GM12892 (cell line): Measurements from ENCODE around the gene LAMA4.

Source experiments
- POLR2A ChIP-seq: IDR thresholded peaks from 2 replicates; pipeline ENCODE4 v1.6.1; 2011; ENCODE audit warnings: low read depth, low read length, control low read depth
- POLR2AphosphoS5 ChIP-seq: IDR thresholded peaks from 2 replicates; pipeline ENCODE4 v1.6.1; 2011; ENCODE audit warnings: low read depth, low read length, control low read depth

- TF ChIP-seq POLR2AphosphoS5 (no peak), POLR2A (no peak)
These were observed 69.4 kb downstream of the LAMA4 start for GRCh38 chr6:112184951-112185350.
